IMR-90 (cell line): ENCODE data around the gene NT5DC2. TPM values are rescaled to one million over a fixed set of nuclear protein-coding genes. Genes with fewer than 3 reads are reported as not detected.

Experiments used
- ATAC-seq: fragments of 200-7000 bp; cut with Tn5 transposase; 2 replicates; pipeline ENCODE4 v1.9.1; 2020; ENCODE audit warnings: low read depth, mild to moderate bottlenecking, moderate library complexity
- BruUV-seq: library from RNA; stranded (reverse); fragments of 400-500 nt; replicated peaks from 2 replicates; lab custom pipeline; 2021; lab: Mats Ljungman, UMichigan
- CTCF ChIA-PET: fragments of 300-600 bp; formaldehyde crosslinking; extraction: SDS; loops from one replicate; lab custom pipeline; 2021; ENCODE audit warnings: antibody characterized with exemption; lab: Yijun Ruan, JAX
- POLR2A ChIA-PET: fragments of 300-600 bp; sonication (Branson Sonifier 250); formaldehyde crosslinking; loops from one replicate; lab custom pipeline; 2022; ENCODE audit warnings: antibody characterized with exemption; ENCODE audit not compliant: unreplicated experiment; lab: Charles Lee
- DNase-seq: peaks from one replicate; pipeline ENCODE4 v3.0.0; 2013
- H2AFZ ChIP-seq: replicated peaks from 2 replicates; pipeline ENCODE3; 2013; ENCODE audit warnings: low read length, mild to moderate bottlenecking; ENCODE audit not compliant: poor library complexity
- H2AK5ac ChIP-seq: 2 replicates; pipeline ENCODE4 v1.6.1; 2013; ENCODE audit warnings: low read depth, low read length, inconsistent platforms
- H2AK9ac ChIP-seq: replicated peaks from 2 replicates; pipeline ENCODE3; 2013; ENCODE audit warnings: mild to moderate bottlenecking, low read depth, low read length, moderate library complexity; ENCODE audit not compliant: poor library complexity
- H2BK120ac ChIP-seq: 2 replicates; pipeline ENCODE4 v1.6.1; 2013; ENCODE audit warnings: low read depth, low read length, inconsistent platforms
- H2BK15ac ChIP-seq: 3 replicates; pipeline ENCODE4 v1.6.1; 2013; ENCODE audit warnings: low read depth, low read length, inconsistent platforms
- H2BK20ac ChIP-seq: 2 replicates; pipeline ENCODE4 v1.6.1; 2013; ENCODE audit warnings: low read depth, mild to moderate bottlenecking, inconsistent platforms, low read length, moderate library complexity
- H2BK5ac ChIP-seq: 2 replicates; pipeline ENCODE4 v1.6.1; 2013; ENCODE audit warnings: mild to moderate bottlenecking, low read depth, low read length, inconsistent platforms; ENCODE audit not compliant: poor library complexity, severe bottlenecking
- H3K14ac ChIP-seq: replicated peaks from 2 replicates; pipeline ENCODE4 v1.6.1; 2013; ENCODE audit warnings: low read depth, low read length, inconsistent platforms
- H3K18ac ChIP-seq: 2 replicates; pipeline ENCODE4 v1.6.1; 2013; ENCODE audit warnings: low read depth, low read length, control low read depth
- H3K23ac ChIP-seq: 2 replicates; pipeline ENCODE4 v1.6.1; 2013; ENCODE audit warnings: low read depth, low read length, inconsistent platforms
- H3K27ac ChIP-seq: 2 replicates; pipeline ENCODE4 v1.5.1; 2013; ENCODE audit warnings: mild to moderate bottlenecking, control low read depth, low read length; ENCODE audit not compliant: insufficient read depth
- H3K27me3 ChIP-seq: 2 replicates; pipeline ENCODE4 v1.6.1; 2013; ENCODE audit warnings: low read length; ENCODE audit not compliant: control insufficient read depth, insufficient read depth
- H3K36me3 ChIP-seq: 2 replicates; pipeline ENCODE4 v1.6.1; 2013; ENCODE audit warnings: low read length, mixed read lengths; ENCODE audit not compliant: control insufficient read depth, insufficient read depth
- H3K4ac ChIP-seq: 2 replicates; pipeline ENCODE4 v1.6.1; 2013; ENCODE audit warnings: low read depth, low read length, inconsistent platforms
- H3K4me1 ChIP-seq: 2 replicates; pipeline ENCODE4 v1.6.1; 2013; ENCODE audit warnings: low read length, mixed read lengths; ENCODE audit not compliant: control insufficient read depth, insufficient read depth
- H3K4me2 ChIP-seq: 2 replicates; pipeline ENCODE4 v1.6.1; 2013; ENCODE audit warnings: low read depth, mild to moderate bottlenecking, control low read depth, low read length, moderate library complexity
- H3K4me3 ChIP-seq: 2 replicates; pipeline ENCODE4 v1.5.1; 2013; ENCODE audit warnings: low read depth, mild to moderate bottlenecking, control low read depth, low read length, moderate library complexity; ENCODE audit not compliant: insufficient read depth
- H3K56ac ChIP-seq: 2 replicates; pipeline ENCODE4 v1.6.1; 2013; ENCODE audit warnings: low read length, inconsistent platforms; ENCODE audit not compliant: insufficient read depth; ENCODE audit errors: extremely low read depth
- H3K79me1 ChIP-seq, 2 experiments: 2 replicates each; pipeline ENCODE4 v1.6.1; 2013; ENCODE audit warnings: low read length in 2 of 2, inconsistent platforms in 1 of 2, low read depth in 1 of 2
- H3K9ac ChIP-seq: 2 replicates; pipeline ENCODE4 v1.6.1; 2013; ENCODE audit warnings: low read depth, low read length, control low read depth
- H3K9me1 ChIP-seq: 2 replicates; pipeline ENCODE4 v1.6.1; 2013; ENCODE audit warnings: low read length, inconsistent platforms; ENCODE audit not compliant: insufficient read depth
- H3K9me3 ChIP-seq: 2 replicates; pipeline ENCODE4 v1.6.1; 2013; ENCODE audit warnings: low read length; ENCODE audit not compliant: control insufficient read depth, insufficient read depth
- H4K20me1 ChIP-seq: 2 replicates; pipeline ENCODE4 v1.6.1; 2013; ENCODE audit warnings: low read length, inconsistent platforms; ENCODE audit not compliant: insufficient read depth
- H4K5ac ChIP-seq: 2 replicates; pipeline ENCODE4 v1.6.1; 2013; ENCODE audit warnings: mild to moderate bottlenecking, low read depth, low read length, control low read depth
- H4K8ac ChIP-seq, 2 experiments: 2 replicates each; pipeline ENCODE4 v1.6.1; 2013; ENCODE audit warnings: low read depth in 2 of 2, low read length in 2 of 2, control low read depth in 1 of 2, inconsistent platforms in 1 of 2
- H4K91ac ChIP-seq: 2 replicates; pipeline ENCODE4 v1.6.1; 2013; ENCODE audit warnings: low read depth, low read length, inconsistent platforms; ENCODE audit not compliant: insufficient read depth
- FOS ChIP-seq: fragments of 150-350 bp; IDR thresholded peaks from 2 replicates; pipeline ENCODE4 v1.6.1; 2016; ENCODE audit warnings: low read depth, low read length
- RFX5 ChIP-seq: IDR thresholded peaks from 2 replicates; pipeline ENCODE4 v1.8.0; 2012; ENCODE audit warnings: low read depth, mild to moderate bottlenecking, low read length, moderate library complexity
- WGBS, 2 experiments: methylation state at CpG; one replicate each; pipeline versions ENCODE4 v1.1.5 to v1.1.7; 2013; ENCODE audit warnings: missing lambda C conversion rate in 2 of 2; ENCODE audit not compliant: insufficient read length in 1 of 2; ENCODE audit errors: extremely low coverage in 2 of 2; 5-methylcytosine and 5-hydroxymethylcytosine counted together
- dilution Hi-C: fragments of 300-500 bp; cut with HindIII; formaldehyde crosslinking; loops from one replicate; pipeline ENCODE4 v1.14.3; 2018; ENCODE audit warnings: low sequenced_read_pairs; ENCODE audit not compliant: unreplicated experiment
- in situ Hi-C: fragments of 300-500 bp; cut with MboI; formaldehyde crosslinking; loops from 3 replicates; pipeline ENCODE4 v1.14.3; 2019; ENCODE audit warnings: low sequenced_read_pairs, inconsistent platforms, mixed read lengths
- intact Hi-C: fragments of 100-400 bp; cut with micrococcal nuclease; formaldehyde crosslinking; loops from 2 replicates; pipeline ENCODE4 v1.10.0; 2022
- polyA plus RNA-seq, 3 experiments: library from polyadenylated mRNA; depleted of rRNA; stranded (reverse); fragments of >200 nt; gene quantifications; 2 replicates each; pipeline ENCODE4 v1.2.3, GENCODE V29; 2012; ENCODE audit warnings: low replicate concordance in 1 of 3
- total RNA-seq: library from RNA; depleted of rRNA; stranded (reverse); fragments of >200 nt; gene quantifications from 2 replicates; pipeline ENCODE4 v1.2.3, GENCODE V29; 2012
- TF ChIP-seq, protein P1 (sequence below): conservative IDR thresholded peaks from 2 replicates; pipeline ENCODE4 v1.5.1; 2012; ENCODE audit warnings: mild to moderate bottlenecking, low read depth, low read length, improper control_type of control experiment

NT5DC2 gene
- total and polyA plus RNA-seq, 2 of the 4 experiments (the other 2 are of a cell fraction), result 161 to 200 TPM

GRCh38 chr3:52541050-52541449, 7.4 kb upstream of the NT5DC2 start:
- Histone ChIP-seq H3K79me1 (peaks cover 31 to 66% of the 10 kb centered on the region in 2 experiments), H3K9ac (no peak overlapping the region), H2BK5ac (no peak overlapping the region), H2BK120ac (no peak overlapping the region), H4K5ac (no peak overlapping the region), H4K8ac (no peak overlapping the region), H3K4me3 (no peak overlapping the region), H2AK9ac (no peak overlapping the region), H2AK5ac (no peak overlapping the region), H3K4ac (no peak overlapping the region), H3K56ac (no peak overlapping the region), H2AFZ (no peak overlapping the region), H3K23ac (no peak overlapping the region), H3K18ac (no peak overlapping the region), H4K20me1 (peaks cover 26% of the 10 kb centered on the region), H2BK20ac (no peak overlapping the region), H3K14ac (no peak overlapping the region), H2BK15ac (no peak overlapping the region), H3K4me2 (no peak overlapping the region), H3K27ac (no peak overlapping the region), H3K27me3 (no peaks in the 10 kb centered on the region), H3K9me3 (no peaks in the 10 kb centered on the region), H4K91ac (no peak overlapping the region), H3K36me3 (peaks cover 13% of the 10 kb centered on the region), H3K4me1 (peaks cover 9% of the 10 kb centered on the region), H3K9me1 (peaks cover 19% of the 10 kb centered on the region)
- dilution Hi-C loops (no loop called here), intact Hi-C loops (no loop called here), in situ Hi-C loops (no loop called here)
- CTCF ChIA-PET, result no interaction called here
- no TSS peak for BruUV-seq
- DNase-seq, result no peak
- no CpG with 5 or more reads among the region's 2 CpGs for WGBS, 2 experiments
- TF ChIP-seq FOS, result no peak
- TF ChIP-seq, protein P1, sequence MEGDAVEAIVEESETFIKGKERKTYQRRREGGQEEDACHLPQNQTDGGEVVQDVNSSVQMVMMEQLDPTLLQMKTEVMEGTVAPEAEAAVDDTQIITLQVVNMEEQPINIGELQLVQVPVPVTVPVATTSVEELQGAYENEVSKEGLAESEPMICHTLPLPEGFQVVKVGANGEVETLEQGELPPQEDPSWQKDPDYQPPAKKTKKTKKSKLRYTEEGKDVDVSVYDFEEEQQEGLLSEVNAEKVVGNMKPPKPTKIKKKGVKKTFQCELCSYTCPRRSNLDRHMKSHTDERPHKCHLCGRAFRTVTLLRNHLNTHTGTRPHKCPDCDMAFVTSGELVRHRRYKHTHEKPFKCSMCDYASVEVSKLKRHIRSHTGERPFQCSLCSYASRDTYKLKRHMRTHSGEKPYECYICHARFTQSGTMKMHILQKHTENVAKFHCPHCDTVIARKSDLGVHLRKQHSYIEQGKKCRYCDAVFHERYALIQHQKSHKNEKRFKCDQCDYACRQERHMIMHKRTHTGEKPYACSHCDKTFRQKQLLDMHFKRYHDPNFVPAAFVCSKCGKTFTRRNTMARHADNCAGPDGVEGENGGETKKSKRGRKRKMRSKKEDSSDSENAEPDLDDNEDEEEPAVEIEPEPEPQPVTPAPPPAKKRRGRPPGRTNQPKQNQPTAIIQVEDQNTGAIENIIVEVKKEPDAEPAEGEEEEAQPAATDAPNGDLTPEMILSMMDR, result no peak
- no peak for TF ChIP-seq RFX5
- POLR2A ChIA-PET, result no interaction called here
- no peak for ATAC-seq
